ENCODE data around the gene SCAMP4.

SCAMP4 gene

GRCh38 chr19:1962674-1963073 lies 57.5 kb downstream of the SCAMP4 start:
- H3K27me3 ChIP-seq (ENCODE audit: insufficient read depth, low read length, poor library complexity): no peaks in the 10 kb centered on the region
- ATAC-seq (ENCODE audit: insufficient read depth, low read depth) (no peak), DNase-seq (no peak)
- no peak for TF ChIP-seq EZH2 (IDR thresholded peaks at IDR 0.05; ENCODE audit: borderline replicate concordance, low read depth, low read length, severe bottlenecking)
- TF ChIP-seq, protein P1, sequence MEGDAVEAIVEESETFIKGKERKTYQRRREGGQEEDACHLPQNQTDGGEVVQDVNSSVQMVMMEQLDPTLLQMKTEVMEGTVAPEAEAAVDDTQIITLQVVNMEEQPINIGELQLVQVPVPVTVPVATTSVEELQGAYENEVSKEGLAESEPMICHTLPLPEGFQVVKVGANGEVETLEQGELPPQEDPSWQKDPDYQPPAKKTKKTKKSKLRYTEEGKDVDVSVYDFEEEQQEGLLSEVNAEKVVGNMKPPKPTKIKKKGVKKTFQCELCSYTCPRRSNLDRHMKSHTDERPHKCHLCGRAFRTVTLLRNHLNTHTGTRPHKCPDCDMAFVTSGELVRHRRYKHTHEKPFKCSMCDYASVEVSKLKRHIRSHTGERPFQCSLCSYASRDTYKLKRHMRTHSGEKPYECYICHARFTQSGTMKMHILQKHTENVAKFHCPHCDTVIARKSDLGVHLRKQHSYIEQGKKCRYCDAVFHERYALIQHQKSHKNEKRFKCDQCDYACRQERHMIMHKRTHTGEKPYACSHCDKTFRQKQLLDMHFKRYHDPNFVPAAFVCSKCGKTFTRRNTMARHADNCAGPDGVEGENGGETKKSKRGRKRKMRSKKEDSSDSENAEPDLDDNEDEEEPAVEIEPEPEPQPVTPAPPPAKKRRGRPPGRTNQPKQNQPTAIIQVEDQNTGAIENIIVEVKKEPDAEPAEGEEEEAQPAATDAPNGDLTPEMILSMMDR (IDR thresholded peaks at IDR 0.05; ENCODE audit: borderline replicate concordance, extremely low read depth, low read length, poor library complexity, severe bottlenecking): no peak
- no peak overlapping the region for H3K27ac ChIP-seq (ENCODE audit: low read length)
- H3K79me2 ChIP-seq (ENCODE audit: insufficient read depth, low read length): peaks cover 90% of the 10 kb centered on the region
- no peak overlapping the region for H2AFZ ChIP-seq (ENCODE audit: low read depth, low read length)
- no peak overlapping the region for H3K4me2 ChIP-seq (ENCODE audit: insufficient read depth, low read length)
- H3K9ac ChIP-seq (ENCODE audit: low read depth, low read length): no peak overlapping the region
- H3K4me1 ChIP-seq (ENCODE audit: insufficient read depth, low read length): no peaks in the 10 kb centered on the region
- no peak overlapping the region for H3K4me3 ChIP-seq (ENCODE audit: low read depth in 1 of 2, low read length in 2 of 2)
- H3K36me3 ChIP-seq (ENCODE audit: insufficient read depth, low read length): peaks cover 58% of the 10 kb centered on the region
- H4K20me1 ChIP-seq (ENCODE audit: insufficient read depth, low read length): peaks cover 69% of the 10 kb centered on the region
- H3K9me3 ChIP-seq (ENCODE audit: insufficient read depth, low read length, severe bottlenecking): no peaks in the 10 kb centered on the region

DNA sequence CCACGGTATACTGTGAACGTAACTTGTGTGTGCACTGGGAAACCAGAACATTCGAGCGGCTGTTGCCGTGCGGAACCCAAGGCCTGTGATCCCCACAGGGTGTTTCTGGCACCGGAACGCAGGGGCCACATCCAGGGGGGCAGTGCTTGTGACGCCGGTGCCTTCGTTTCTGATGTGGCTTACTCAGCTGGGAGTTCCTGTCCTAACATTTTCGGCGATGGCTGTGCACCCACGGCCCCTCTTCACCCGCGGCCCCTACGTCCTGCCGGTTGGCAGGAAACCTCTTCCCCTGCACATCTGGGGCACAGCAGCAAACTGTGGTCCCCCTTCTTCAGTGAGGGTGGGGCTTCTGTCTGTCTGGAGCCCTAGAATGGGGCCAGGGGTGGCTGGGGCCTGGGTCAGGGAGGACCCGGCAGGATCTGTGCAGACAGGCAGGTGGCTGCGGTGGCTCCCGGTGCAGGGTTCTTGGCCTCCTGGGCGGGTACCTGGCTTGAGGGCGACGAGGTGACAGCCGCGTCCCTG lies 61.9 kb downstream of the SCAMP4 start:
- H2AFZ ChIP-seq (ENCODE audit: low read depth, low read length): no peak overlapping the region
- H3K4me3 ChIP-seq (ENCODE audit: low read depth in 1 of 2, low read length in 2 of 2): no peak overlapping the region
- no peak for ATAC-seq (ENCODE audit: insufficient read depth, low read depth)
- no peak overlapping the region for H3K9ac ChIP-seq (ENCODE audit: low read depth, low read length)
- TF ChIP-seq, protein P1 (IDR thresholded peaks at IDR 0.05; ENCODE audit: borderline replicate concordance, extremely low read depth, low read length, poor library complexity, severe bottlenecking): no peak
- no peak for TF ChIP-seq EZH2 (IDR thresholded peaks at IDR 0.05; ENCODE audit: borderline replicate concordance, low read depth, low read length, severe bottlenecking)
- H3K36me3 ChIP-seq (ENCODE audit: insufficient read depth, low read length): peaks cover 71% of the 10 kb centered on the region
- H4K20me1 ChIP-seq (ENCODE audit: insufficient read depth, low read length): peaks cover 68% of the 10 kb centered on the region
- H3K4me2 ChIP-seq (ENCODE audit: insufficient read depth, low read length): no peak overlapping the region
- no peaks in the 10 kb centered on the region for H3K27me3 ChIP-seq (ENCODE audit: insufficient read depth, low read length, poor library complexity)
- no peak for DNase-seq
- H3K27ac ChIP-seq (ENCODE audit: low read length): no peak overlapping the region
- H3K4me1 ChIP-seq (ENCODE audit: insufficient read depth, low read length): no peaks in the 10 kb centered on the region
- peaks cover 87% of the 10 kb centered on the region for H3K79me2 ChIP-seq (ENCODE audit: insufficient read depth, low read length)
- no peaks in the 10 kb centered on the region for H3K9me3 ChIP-seq (ENCODE audit: insufficient read depth, low read length, severe bottlenecking)

GRCh38 chr19:1968279-1969175 lies 63.3 kb downstream of the SCAMP4 start:
- Histone ChIP-seq H3K4me2 (ENCODE audit: insufficient read depth, low read length) (no peak overlapping the region), H3K4me3 (ENCODE audit: low read depth in 1 of 2, low read length in 2 of 2) (no peak overlapping the region), H3K27ac (ENCODE audit: low read length) (no peak overlapping the region), H4K20me1 (ENCODE audit: insufficient read depth, low read length) (peaks cover 64% of the 10 kb centered on the region), H3K79me2 (ENCODE audit: insufficient read depth, low read length) (peaks cover 85% of the 10 kb centered on the region), H3K9ac (ENCODE audit: low read depth, low read length) (no peak overlapping the region), H3K9me3 (ENCODE audit: insufficient read depth, low read length, severe bottlenecking) (no peaks in the 10 kb centered on the region), H3K36me3 (ENCODE audit: insufficient read depth, low read length) (peaks cover 60% of the 10 kb centered on the region), H2AFZ (ENCODE audit: low read depth, low read length) (no peak overlapping the region), H3K27me3 (ENCODE audit: insufficient read depth, low read length, poor library complexity) (no peaks in the 10 kb centered on the region), H3K4me1 (ENCODE audit: insufficient read depth, low read length) (no peaks in the 10 kb centered on the region)
- TF ChIP-seq, protein P1 (IDR thresholded peaks at IDR 0.05; ENCODE audit: borderline replicate concordance, extremely low read depth, low read length, poor library complexity, severe bottlenecking): no peak
- no peak for TF ChIP-seq EZH2 (IDR thresholded peaks at IDR 0.05; ENCODE audit: borderline replicate concordance, low read depth, low read length, severe bottlenecking)
- DNase-seq (no peak), ATAC-seq (ENCODE audit: insufficient read depth, low read depth) (no peak)

All from DND-41 (cell line).